Fibroblast of skin of back (primary cell): ENCODE data around the gene CDK2AP2.
"Not testable (repeated sequence)": the region's sequence is repeated elsewhere in the genome, so short reads cannot be mapped to it uniquely, and the experiment has no call there.

ENCODE experiments used
- DNase-seq: peaks from one replicate; pipeline ENCODE4 v3.0.0-alpha.2; 2013

CDK2AP2 gene

DNA sequence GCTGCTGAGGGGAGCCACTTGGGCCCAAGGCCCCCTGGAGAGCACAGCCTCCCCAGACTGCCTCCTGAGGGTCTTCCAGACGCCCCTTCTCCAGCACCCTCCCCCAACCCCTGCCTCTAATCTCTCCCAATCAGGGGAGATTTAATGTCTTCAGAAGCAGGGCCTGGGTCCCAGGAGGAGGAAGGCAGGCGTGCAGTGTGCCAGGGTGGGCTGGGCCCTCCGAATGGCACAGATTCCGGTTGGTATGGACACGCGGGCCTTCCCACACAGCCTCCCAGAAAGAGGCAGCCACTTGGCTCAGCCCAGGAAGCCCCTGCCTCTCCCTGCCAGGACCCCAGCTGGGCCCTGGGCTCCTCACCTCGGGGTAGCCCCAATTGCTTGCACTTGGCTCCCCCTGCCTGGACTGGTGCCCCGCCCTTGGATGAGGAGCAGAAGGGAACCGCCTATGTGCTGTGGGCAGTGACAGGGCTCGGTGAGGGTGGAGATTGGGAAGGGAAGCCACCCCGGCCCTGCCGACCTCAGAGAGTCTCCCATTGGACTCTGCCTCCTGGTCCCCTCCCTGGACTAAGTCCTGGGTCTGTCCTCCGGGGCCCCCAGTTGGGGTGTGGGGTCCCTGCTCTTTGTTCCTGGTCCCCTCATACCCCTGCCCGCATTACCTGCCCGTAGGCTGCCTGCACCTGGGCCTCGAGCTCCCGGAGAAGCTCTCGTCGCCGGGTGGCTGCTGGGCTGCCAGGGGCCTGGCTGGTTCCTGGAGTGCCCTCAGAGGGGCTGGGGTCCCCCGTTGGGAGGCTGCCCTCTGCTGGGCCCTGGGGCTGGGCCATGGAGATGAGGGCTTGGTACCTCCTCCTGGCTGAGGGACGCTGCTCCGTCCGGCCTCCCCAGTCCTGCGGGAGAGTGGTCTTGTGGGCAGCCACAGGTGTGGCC, 15.9 kb upstream of the CDK2AP2 start:
- DNase-seq, result no peak

- no peak for DNase-seq
Observed at GRCh38 chr11:67522844-67523555, 15.0 kb upstream of the CDK2AP2 start, which contains the start of gene CABP2. TSS of gene CABP2 (minus strand) at chr11:67523446. CDS start at chr11:67523326, 120 bp downstream.

GRCh38 chr11:67522338-67522737, 14.4 kb upstream of the CDK2AP2 start:
- DNase-seq, result no peak

DNA sequence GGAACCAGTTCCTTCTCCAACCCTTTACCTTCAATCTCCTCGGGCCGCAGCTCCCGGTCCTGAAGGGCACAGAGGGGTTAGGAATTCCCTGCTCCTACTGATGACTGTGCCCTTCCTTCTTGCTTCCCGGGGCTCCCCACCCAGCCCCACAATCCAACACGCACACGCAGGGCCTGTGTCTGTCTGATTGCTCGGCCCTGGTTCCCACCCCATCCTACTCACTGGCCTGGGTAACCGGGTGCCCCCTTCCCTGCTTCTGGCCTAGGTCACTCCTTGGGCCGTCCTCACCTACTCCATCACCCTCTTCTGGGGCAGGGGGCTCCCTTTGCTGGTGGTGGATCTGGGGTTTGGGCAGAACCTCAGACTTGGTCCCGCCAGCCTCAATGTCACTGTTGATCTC, 14.0 kb upstream of the CDK2AP2 start:
- DNase-seq, result no peak

GRCh38 chr11:67520856-67521824, 13.2 kb upstream of the CDK2AP2 start:
- no peak for DNase-seq

DNA sequence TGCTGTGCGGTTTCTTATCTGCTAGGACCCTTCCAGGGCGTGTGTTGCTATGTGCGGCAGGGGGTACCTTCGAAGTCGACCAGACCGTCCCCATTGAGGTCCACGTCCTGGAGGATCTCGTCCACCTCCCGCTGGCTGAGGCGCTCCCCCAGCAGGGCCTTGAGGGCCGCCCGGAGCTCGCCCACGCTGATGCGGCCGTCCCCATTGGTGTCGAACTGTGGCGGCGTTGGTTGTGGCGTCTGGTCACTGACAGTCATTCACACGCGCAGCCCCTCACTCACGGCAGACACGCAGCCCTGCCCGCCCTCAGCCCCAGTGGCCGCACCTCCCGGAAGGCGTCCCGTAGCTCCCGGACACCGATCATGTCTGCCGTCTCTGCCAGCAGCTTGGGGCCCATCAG, 11.8 kb upstream of the CDK2AP2 start:
- no peak for DNase-seq

- no peak for DNase-seq
Observed at GRCh38 chr11:67517784-67518552, 10.0 kb upstream of the CDK2AP2 start.

GRCh38 chr11:67516806-67517205, 8.8 kb upstream of the CDK2AP2 start:
- no peak for DNase-seq

DNA sequence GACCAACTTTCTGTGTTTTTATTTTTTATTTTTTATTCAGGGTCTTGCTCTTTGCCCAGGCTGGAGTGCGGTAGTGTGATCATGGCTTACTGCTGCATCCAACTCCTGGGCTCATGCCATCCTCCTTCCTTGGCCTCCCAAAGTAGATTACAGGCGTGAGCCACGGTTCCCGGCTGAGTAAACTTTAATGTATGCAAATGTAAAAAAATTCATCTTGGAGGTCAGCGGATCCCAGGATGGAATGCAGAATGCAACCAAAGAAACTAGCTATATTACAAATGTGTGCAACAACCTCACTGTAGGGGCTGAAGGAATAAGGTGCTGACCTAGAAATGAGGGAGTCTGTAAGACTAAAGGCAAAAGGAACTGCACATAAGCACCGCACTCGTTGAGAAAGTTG, 6.2 kb upstream of the CDK2AP2 start:
- DNase-seq, result no peak

DNA sequence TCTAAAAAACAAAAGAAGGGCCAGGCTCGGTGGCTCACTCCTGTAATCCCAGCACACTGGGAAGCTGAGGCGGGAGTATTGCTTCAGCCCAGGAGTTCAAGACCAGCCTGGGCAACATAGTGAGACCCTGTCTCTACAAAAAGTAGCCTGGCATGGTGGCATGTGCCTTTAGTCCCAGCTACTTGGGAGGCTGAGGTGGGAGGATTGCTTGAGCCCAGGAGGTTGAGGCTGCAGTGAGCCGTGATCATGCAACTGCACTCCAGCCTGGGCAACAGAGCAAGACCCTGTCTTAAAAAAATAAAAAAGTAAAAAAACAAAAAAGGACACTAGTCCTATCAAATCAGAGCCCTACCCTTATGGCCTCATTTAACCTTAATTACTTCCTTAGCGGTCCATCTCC, 3.6 kb upstream of the CDK2AP2 start:
- DNase-seq, result not testable (repeated sequence)

GRCh38 chr11:67510023-67510345, 2.0 kb upstream of the CDK2AP2 start:
- no peak for DNase-seq

DNA sequence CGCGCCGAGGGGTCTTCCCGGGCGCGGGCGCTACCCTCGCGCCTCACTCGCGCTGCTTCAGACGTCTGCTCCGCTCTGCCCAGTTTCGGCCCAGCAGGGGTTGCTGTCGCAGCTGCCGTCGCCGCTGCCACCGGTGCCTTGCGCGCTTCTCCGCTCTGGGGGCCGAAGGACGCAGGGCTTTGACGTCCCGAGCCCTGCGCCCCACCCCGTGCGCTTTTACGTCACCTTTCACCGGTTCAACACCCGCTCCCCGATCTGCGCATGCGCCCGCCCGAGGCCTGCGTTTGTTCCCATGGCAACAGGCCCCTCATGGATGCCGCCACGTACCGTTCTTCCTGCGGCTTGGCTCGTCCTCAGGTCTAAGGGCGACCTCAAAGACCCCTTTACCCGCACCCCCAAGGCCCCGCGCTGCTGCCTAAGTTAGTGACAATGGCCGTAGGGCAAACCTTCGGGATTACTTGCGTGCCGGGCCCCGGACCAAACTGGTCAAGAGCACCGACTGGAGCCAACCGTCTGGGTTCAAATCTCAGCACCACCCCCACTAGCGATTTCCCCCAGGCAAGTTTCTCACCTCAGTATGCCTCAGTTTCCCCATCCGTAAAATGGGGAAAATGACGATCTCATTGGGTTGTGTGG, 642 bp upstream of the CDK2AP2 start:
- peak; percentile 95 for DNase-seq

DNA sequence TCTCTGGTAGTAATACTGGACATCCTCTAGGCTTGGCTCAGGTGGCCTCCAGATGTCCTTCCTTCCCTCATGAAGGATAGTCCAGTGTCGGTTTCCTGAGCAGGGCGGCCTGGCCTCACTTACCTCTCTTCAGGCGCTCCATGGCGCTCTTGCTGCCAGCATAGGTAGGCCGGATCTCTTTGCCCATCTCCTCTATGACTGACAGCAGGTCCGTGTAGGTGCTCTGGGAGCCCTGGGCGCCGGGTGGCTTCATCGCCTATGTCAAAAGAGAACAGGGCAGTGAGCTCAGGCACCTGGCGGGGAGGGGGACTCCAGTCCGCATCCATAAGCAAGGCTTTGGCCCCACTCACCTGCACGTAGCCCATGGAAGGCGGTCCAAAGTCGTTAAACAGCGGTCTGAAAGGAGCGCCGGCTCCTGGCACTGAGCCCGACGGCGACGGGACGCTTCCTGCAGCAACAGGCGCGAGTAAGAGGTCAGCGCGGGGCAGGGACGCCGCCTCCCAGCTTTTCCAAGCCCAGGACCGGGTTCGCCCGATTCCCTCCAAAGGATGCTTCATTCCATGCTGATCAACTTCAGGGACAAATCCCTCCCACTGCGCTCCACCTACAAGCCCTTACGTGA, 609 bp downstream of the CDK2AP2 start:
- DNase-seq, result no peak

DNA sequence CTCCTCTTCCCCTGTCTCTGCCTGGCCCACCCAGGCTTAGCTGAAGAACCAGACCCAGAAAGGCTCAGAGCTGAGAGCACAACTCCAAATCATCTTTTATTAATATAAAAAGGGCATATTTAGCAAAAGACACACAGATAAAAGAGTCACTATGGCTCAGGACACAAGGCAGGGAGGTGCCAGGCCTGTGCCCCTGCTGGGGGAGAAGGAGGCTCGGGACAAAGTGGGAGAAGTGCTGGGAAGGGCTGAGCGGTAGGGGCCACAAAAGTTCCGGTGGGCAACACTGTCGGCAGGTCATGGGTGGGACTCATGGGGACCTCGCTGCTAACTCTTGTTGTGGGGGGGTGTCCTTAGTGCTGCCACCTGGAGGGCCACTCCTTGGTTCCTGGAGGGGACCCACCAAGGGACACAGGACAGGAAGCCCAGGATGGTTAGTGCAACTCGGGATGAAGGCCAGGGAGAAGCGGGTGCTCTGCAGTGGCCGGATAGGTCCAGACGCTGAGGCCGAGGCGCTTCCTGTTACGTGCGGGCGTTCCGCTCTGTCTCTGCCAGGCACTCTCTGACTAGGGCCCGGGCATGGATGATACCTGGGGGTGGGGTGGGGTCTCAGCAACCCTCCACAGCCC, 1.4 kb downstream of the CDK2AP2 start:
- DNase-seq, result no peak

DNA sequence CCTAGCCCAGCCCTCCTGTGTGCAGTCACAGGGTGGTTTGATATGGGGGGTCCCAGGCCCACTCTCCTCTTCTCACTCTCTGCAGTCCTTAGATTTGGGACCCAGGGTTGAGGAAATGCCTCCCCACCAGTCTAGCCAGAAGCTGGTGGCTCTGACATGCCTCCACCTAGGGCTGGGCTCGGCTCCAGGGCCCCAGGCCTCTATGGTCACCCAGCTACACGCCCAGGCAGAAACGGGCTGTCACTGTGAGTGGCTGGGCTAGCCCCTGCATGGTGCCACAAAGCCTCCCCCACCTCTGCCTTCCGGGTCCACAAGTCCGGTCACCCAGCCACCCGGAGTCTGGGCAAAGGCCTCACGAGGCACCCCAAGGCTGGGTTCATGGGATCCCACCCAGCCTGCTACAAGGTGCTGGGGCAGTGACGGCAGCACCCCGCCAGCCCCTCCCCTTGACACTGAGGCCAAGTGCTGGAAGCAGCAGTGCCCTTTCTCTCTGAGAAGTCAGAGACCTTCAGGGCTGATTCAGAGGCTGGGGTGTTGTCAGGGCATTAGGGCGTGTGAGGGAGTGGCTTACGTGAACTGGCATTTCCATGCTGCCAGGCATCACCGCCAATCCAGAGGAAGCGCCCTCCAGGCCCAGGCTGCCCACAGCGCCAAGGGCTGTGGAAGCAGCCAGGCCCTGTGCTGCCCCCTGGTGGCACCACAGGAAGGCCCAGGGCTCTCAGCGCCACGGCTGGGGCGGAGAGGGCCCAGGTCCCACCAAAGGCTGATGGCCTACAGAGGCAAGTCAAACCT, 2.2 kb downstream of the CDK2AP2 start:
- DNase-seq, result peak; percentile 89

GRCh38 chr11:67504950-67505581, 2.9 kb downstream of the CDK2AP2 start, which contains the start of gene PITPNM1:
TSS of gene PITPNM1 (minus strand) at chr11:67505363. CDS start at chr11:67504180, 1,183 bp downstream.
- peak; percentile 67 for DNase-seq

- DNase-seq, result peak; percentile 51
Observed at GRCh38 chr11:67504005-67504949, 3.7 kb downstream of the CDK2AP2 start.
